ENCODE measurements around the gene FGF12. TPM values are rescaled to one million over a fixed set of nuclear protein-coding genes. Genes with fewer than 3 reads are reported as not detected.
"Not testable (repeated sequence)": the region's sequence is repeated elsewhere in the genome, so short reads cannot be mapped to it uniquely, and the experiment has no call there.

Gene FGF12
- total and polyA plus RNA-seq, 2 donors = 0.72 to 4.5 TPM

GRCh38 chr3:192607798-192608197, 119.5 kb downstream of the FGF12 start:
- 92% methylated on average over 4 of the region's 4 CpGs for WGBS
- H3K4me1 ChIP-seq (ENCODE audit: insufficient read depth) = no peaks in the 10 kb centered on the region
- no peak overlapping the region for H3K4me3 ChIP-seq (ENCODE audit: low read depth, low read length)
- no peak for DNase-seq (ENCODE audit: extremely low spot score)
- no peak overlapping the region for H3K27ac ChIP-seq (ENCODE audit: low read depth)
- H3K36me3 ChIP-seq (ENCODE audit: insufficient read depth) = no peaks in the 10 kb centered on the region

DNA sequence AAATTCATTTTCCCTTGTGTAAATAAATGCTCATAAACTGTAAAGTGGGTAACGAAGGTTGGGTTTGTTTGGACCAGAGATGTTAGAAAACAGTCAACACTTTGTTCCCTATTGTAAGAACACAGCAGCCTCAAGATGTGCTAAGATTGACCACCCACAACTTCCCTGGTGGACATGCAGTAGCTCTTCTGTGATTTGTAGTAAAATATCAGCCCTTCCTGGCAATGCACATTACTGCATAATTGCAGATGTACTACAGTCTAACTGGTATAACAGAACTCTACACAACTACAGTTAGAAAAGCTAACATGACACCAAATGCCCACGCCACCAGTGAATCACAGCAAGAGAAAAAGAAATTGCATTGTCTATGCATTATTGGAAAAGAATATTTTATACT, 129.4 kb downstream of the FGF12 start:
- no peaks in the 10 kb centered on the region for H3K4me1 ChIP-seq (ENCODE audit: insufficient read depth)
- 70% methylated on average over 2 of the region's 2 CpGs for WGBS
- no peak overlapping the region for H3K27ac ChIP-seq (ENCODE audit: low read depth)
- DNase-seq (ENCODE audit: extremely low spot score) = peak; percentile 5
- H3K36me3 ChIP-seq (ENCODE audit: insufficient read depth) = no peaks in the 10 kb centered on the region
- H3K4me3 ChIP-seq (ENCODE audit: low read depth, low read length) = no peak overlapping the region

DNA sequence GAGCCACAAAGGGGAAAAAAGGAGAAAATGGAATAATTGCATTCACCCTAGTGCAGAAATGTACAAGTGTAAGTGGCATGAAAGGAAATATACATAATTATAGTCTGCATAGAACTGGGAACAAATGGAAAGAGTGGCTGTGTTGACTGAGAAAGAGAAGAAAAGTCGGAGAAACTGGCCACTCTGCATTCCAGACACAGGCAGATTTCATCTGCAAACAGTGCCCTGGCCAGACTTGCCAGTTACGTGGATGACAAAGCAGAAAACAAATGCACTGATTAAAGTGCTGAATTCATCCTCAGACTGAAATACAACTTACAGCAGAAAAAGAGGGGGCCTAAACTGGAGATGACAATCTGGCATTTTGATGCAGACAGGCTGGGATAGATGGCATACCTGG, 129.8 kb downstream of the FGF12 start:
- Histone ChIP-seq H3K27ac (ENCODE audit: low read depth) (no peak overlapping the region), H3K36me3 (ENCODE audit: insufficient read depth) (no peaks in the 10 kb centered on the region), H3K4me3 (ENCODE audit: low read depth, low read length) (no peak overlapping the region), H3K4me1 (ENCODE audit: insufficient read depth) (no peaks in the 10 kb centered on the region)
- WGBS = 58% methylated on average over 2 of the region's 2 CpGs
- DNase-seq (ENCODE audit: extremely low spot score) = peak; percentile 60

- no peak for DNase-seq (ENCODE audit: extremely low spot score)
- WGBS = 93% methylated on average over 3 of the region's 3 CpGs
- Histone ChIP-seq H3K27ac (ENCODE audit: low read depth) (no peak overlapping the region), H3K4me3 (ENCODE audit: low read depth, low read length) (no peak overlapping the region), H3K4me1 (ENCODE audit: insufficient read depth) (no peaks in the 10 kb centered on the region), H3K36me3 (ENCODE audit: insufficient read depth) (no peaks in the 10 kb centered on the region)
These were observed 148.6 kb downstream of the FGF12 start for GRCh38 chr3:192578729-192579128.

DNA sequence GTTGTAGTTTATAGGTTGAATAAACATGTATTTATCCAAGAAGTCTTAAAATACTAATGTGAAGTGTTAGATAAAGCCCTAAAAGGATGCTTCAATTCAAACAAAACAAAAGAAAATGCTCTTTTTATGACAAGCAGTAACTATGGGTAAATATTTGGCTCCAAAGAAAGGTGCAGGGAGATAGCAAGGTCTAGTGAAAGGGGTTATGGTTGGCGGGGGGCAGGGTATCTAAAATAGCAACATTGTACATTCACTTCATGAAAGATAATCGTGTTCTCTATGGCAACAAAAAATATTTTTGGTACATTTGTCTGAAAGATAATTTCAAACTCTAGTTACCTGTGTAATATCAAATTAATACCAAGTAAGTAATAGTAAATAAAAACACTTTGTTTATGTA, 149.5 kb downstream of the FGF12 start:
- H3K36me3 ChIP-seq (ENCODE audit: insufficient read depth) = no peaks in the 10 kb centered on the region
- no peak for DNase-seq (ENCODE audit: extremely low spot score)
- 57% methylated on average over 2 of the region's 2 CpGs for WGBS
- H3K4me3 ChIP-seq (ENCODE audit: low read depth, low read length) = no peak overlapping the region
- no peak overlapping the region for H3K27ac ChIP-seq (ENCODE audit: low read depth)
- no peaks in the 10 kb centered on the region for H3K4me1 ChIP-seq (ENCODE audit: insufficient read depth)

DNA sequence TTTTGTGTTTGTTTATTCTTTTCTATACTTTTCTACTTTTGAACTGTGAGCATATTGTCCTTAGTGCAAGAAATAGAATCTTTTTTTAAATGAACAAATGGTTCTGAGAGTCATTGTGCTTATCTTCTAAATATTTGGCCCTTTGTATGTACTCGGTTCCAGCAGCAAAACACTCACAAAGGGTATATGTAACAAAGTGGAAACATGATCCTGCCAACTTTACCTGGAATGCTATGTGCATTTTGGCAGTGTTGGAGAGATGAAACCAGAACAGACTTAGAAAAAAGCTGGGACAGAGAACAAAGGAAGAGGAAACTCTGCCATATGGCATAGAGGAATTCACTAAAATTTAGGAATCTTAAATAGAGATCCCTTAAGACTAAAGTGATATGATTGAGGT, 150.1 kb downstream of the FGF12 start:
- H3K4me3 ChIP-seq (ENCODE audit: low read depth, low read length) = no peak overlapping the region
- DNase-seq (ENCODE audit: extremely low spot score) = no peak
- WGBS = 37% methylated on average over 1 of the region's 1 CpG
- H3K36me3 ChIP-seq (ENCODE audit: insufficient read depth) = no peaks in the 10 kb centered on the region
- no peak overlapping the region for H3K27ac ChIP-seq (ENCODE audit: low read depth)
- no peaks in the 10 kb centered on the region for H3K4me1 ChIP-seq (ENCODE audit: insufficient read depth)

DNA sequence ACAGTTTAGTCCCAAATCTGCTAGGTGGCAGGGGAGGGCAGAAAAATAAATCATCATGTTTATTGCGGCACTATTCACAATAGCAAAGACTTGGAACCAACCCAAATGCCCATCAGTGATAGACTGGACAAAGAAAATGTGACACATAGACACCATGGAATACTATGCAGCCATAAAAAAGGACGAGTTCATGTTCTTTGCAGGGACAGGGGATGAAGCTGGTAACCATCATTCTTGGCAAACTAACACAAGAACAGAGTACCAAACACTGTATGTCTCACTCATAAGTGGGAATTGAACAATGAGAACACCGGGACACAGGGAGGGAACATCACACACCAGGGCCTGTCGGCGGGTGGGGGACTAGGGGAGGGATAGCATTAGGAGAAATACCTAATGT, 150.6 kb downstream of the FGF12 start:
- not testable (repeated sequence) for H3K27ac ChIP-seq (ENCODE audit: low read depth); H3K4me1 ChIP-seq (ENCODE audit: insufficient read depth); H3K36me3 ChIP-seq (ENCODE audit: insufficient read depth); DNase-seq (ENCODE audit: extremely low spot score); H3K4me3 ChIP-seq (ENCODE audit: low read depth, low read length)
- WGBS = 91% methylated on average over 5 of the region's 5 CpGs

DNA sequence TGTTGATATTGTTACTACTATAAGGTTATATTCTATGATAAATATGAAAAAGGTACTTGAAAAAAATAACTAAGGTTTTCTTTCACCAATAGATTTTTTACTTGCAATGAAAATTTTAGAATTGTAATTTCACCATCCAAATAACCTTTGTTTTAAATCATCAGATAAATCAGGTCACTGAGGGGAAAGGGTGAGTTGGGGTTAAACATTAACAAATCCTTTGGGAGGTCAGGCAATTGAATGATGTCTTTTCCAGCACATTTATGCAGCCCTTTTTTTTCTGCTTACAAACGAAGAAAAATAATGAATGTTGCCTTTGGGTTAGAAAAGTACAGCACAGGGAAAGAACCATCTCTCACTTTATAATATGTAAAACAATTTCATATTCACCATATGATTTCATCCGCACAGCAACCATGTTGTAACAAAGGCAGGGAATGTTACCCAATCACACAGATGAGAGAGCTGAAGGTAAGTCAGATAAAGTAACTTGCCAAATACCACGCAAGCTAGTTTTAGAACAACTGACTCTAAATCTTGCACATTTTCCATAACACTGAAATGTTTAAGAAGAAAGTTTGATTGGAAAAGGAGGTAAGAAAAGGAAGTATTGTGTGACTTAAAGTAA, 151.3 kb downstream of the FGF12 start:
- H3K4me1 ChIP-seq (ENCODE audit: insufficient read depth) = no peaks in the 10 kb centered on the region
- H3K4me3 ChIP-seq (ENCODE audit: low read depth, low read length) = no peak overlapping the region
- DNase-seq (ENCODE audit: extremely low spot score) = no peak
- no peak overlapping the region for H3K27ac ChIP-seq (ENCODE audit: low read depth)
- 80% methylated on average over 3 of the region's 3 CpGs for WGBS
- no peaks in the 10 kb centered on the region for H3K36me3 ChIP-seq (ENCODE audit: insufficient read depth)

- no peak overlapping the region for H3K4me3 ChIP-seq (ENCODE audit: low read depth, low read length)
- no peak overlapping the region for H3K27ac ChIP-seq (ENCODE audit: low read depth)
- no peaks in the 10 kb centered on the region for H3K36me3 ChIP-seq (ENCODE audit: insufficient read depth)
- H3K4me1 ChIP-seq (ENCODE audit: insufficient read depth) = no peaks in the 10 kb centered on the region
- DNase-seq (ENCODE audit: extremely low spot score) = no peak
- 85% methylated on average over 2 of the region's 2 CpGs for WGBS
These were observed 154.1 kb downstream of the FGF12 start for GRCh38 chr3:192573240-192573639.

- Histone ChIP-seq H3K27ac (ENCODE audit: low read depth) (no peak overlapping the region), H3K4me1 (ENCODE audit: insufficient read depth) (no peaks in the 10 kb centered on the region), H3K36me3 (ENCODE audit: insufficient read depth) (no peaks in the 10 kb centered on the region), H3K4me3 (ENCODE audit: low read depth, low read length) (peak overlapping the region; percentile 29)
- no peak for DNase-seq (ENCODE audit: extremely low spot score)
- 21% methylated on average over 30 of the region's 30 CpGs for WGBS
These were observed 156.2 kb downstream of the FGF12 start for GRCh38 chr3:192570821-192571791.

- no peak for DNase-seq (ENCODE audit: extremely low spot score)
- no peaks in the 10 kb centered on the region for H3K36me3 ChIP-seq (ENCODE audit: insufficient read depth)
- H3K4me1 ChIP-seq (ENCODE audit: insufficient read depth) = no peaks in the 10 kb centered on the region
- H3K4me3 ChIP-seq (ENCODE audit: low read depth, low read length) = no peak overlapping the region
- H3K27ac ChIP-seq (ENCODE audit: low read depth) = no peak overlapping the region
These were observed 157.0 kb downstream of the FGF12 start for GRCh38 chr3:192570315-192570714.

- H3K4me1 ChIP-seq (ENCODE audit: insufficient read depth) = no peaks in the 10 kb centered on the region
- no peak overlapping the region for H3K4me3 ChIP-seq (ENCODE audit: low read depth, low read length)
- no peaks in the 10 kb centered on the region for H3K36me3 ChIP-seq (ENCODE audit: insufficient read depth)
- WGBS = 12% methylated on average over 6 of the region's 6 CpGs
- H3K27ac ChIP-seq (ENCODE audit: low read depth) = no peak overlapping the region
- DNase-seq (ENCODE audit: extremely low spot score) = peak; percentile 50
These were observed 160.5 kb downstream of the FGF12 start for GRCh38 chr3:192566706-192567290.

DNA sequence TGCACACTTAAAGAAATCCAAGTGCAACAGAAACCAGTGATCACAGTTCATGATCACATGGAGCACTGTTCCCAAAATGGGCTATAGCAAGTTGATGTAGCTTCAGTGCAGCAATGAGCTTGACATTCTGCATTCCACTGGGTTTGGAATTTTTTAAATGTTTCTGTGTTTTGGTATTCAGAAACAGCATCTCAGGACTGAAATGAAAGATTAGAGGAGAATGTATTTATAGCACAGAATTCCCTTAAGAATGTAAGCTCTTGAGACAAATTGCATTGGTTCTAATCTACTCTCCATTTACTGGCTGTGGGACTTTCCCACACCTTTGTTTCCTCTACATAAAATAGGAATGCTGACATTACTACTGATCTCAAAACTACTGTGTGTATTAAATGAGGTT, 162.7 kb downstream of the FGF12 start:
- no peak overlapping the region for H3K4me3 ChIP-seq (ENCODE audit: low read depth, low read length)
- H3K4me1 ChIP-seq (ENCODE audit: insufficient read depth) = no peaks in the 10 kb centered on the region
- no peak overlapping the region for H3K27ac ChIP-seq (ENCODE audit: low read depth)
- DNase-seq (ENCODE audit: extremely low spot score) = no peak
- H3K36me3 ChIP-seq (ENCODE audit: insufficient read depth) = no peaks in the 10 kb centered on the region

DNA sequence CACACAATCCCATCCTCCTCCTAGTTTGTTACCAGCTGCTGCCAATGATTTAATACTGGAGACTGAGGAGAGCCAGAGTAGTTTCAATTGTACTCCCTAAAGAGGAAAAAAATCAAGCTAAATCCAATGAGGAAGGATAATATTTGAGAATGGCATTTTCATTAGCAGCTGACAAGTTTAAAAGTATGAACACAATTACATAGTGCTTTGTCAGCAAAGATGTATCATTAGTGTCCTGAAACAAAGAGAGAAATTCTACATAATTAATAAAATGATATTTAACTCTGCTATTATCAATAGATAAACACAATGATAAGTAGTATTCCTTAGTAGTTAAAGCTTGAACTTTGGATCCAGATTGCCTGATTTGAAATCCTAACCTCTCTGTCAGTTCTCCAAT, 163.9 kb downstream of the FGF12 start:
- H3K4me1 ChIP-seq (ENCODE audit: insufficient read depth) = no peaks in the 10 kb centered on the region

More for the DNA sequence above, 163.9 kb downstream of the FGF12 start:
- no peak for DNase-seq (ENCODE audit: extremely low spot score)
- Histone ChIP-seq H3K4me3 (ENCODE audit: low read depth, low read length) (no peak overlapping the region), H3K27ac (ENCODE audit: low read depth) (no peak overlapping the region), H3K36me3 (ENCODE audit: insufficient read depth) (no peaks in the 10 kb centered on the region)
